Keratinocyte (primary cell): ENCODE data around the gene YIPF2. TPM values are rescaled to one million over a fixed set of nuclear protein-coding genes. Genes with fewer than 3 reads are reported as not detected.

Experiments
- DNase-seq: peaks from one replicate; pipeline ENCODE4 v3.0.0-alpha.2; 2011; ENCODE audit warnings: low read depth, missing footprints, low spot score
- FAIRE-seq: peaks from 2 replicates; lab custom pipeline; 2011; peaks lifted over from hg19 to GRCh38; lab: Jason Lieb, UNC
- H2AFZ ChIP-seq: 2 replicates; pipeline ENCODE4 v1.6.0; 2012; ENCODE audit warnings: low read length, control low read depth, inconsistent platforms; ENCODE audit not compliant: control insufficient read depth
- H3K27ac ChIP-seq: 2 replicates; pipeline ENCODE4 v1.5.1; 2011; ENCODE audit warnings: low read length; ENCODE audit not compliant: control insufficient read depth, insufficient read depth
- H3K27me3 ChIP-seq: 3 replicates; pipeline ENCODE4 v1.6.0; 2011; ENCODE audit warnings: low read length; ENCODE audit not compliant: control insufficient read depth, insufficient read depth; ENCODE audit errors: extremely low read depth
- H3K36me3 ChIP-seq, 2 experiments: 2 replicates in 1 of 2; 3 replicates in 1 of 2; pipeline ENCODE4 v1.5.1; 2011; ENCODE audit warnings: low read length in 2 of 2, mild to moderate bottlenecking in 1 of 2; ENCODE audit not compliant: control insufficient read depth in 2 of 2, insufficient read depth in 2 of 2; ENCODE audit errors: extremely low read depth in 1 of 2
- H3K4me1 ChIP-seq: 3 replicates; pipeline ENCODE4 v1.5.1; 2011; ENCODE audit warnings: low read length; ENCODE audit not compliant: control insufficient read depth, insufficient read depth; ENCODE audit errors: extremely low read depth
- H3K4me2 ChIP-seq: 3 replicates; pipeline ENCODE4 v1.6.0; 2011; ENCODE audit warnings: low read depth, low read length; ENCODE audit not compliant: control insufficient read depth, insufficient read depth; ENCODE audit errors: extremely low read depth
- H3K4me3 ChIP-seq, 3 experiments: fragments of 200-600 bp in 1 of 3; sonication (generic) in 1 of 3; 2 replicates in 2 of 3; 3 replicates in 1 of 3; pipeline ENCODE4 v1.5.1; 2011 to 2016; ENCODE audit warnings: low read length in 3 of 3, mild to moderate bottlenecking in 3 of 3, control low read depth in 2 of 3, inconsistent platforms in 1 of 3, low read depth in 1 of 3, mixed read lengths in 1 of 3, mixed run types in 1 of 3, moderate library complexity in 1 of 3; ENCODE audit not compliant: control insufficient read depth in 2 of 3, insufficient read depth in 2 of 3; ENCODE audit errors: extremely low read depth in 1 of 3
- H3K79me2 ChIP-seq: 2 replicates; pipeline ENCODE4 v1.6.0; 2012; ENCODE audit warnings: low read length; ENCODE audit not compliant: control insufficient read depth, insufficient read depth
- H3K9ac ChIP-seq: 3 replicates; pipeline ENCODE4 v1.6.0; 2011; ENCODE audit warnings: low read length; ENCODE audit not compliant: control insufficient read depth, insufficient read depth; ENCODE audit errors: extremely low read depth
- H3K9me1 ChIP-seq: 3 replicates; pipeline ENCODE4 v1.6.0; 2011; ENCODE audit warnings: low read length; ENCODE audit not compliant: control insufficient read depth, insufficient read depth; ENCODE audit errors: extremely low read depth
- H3K9me3 ChIP-seq: 2 replicates; pipeline ENCODE4 v1.5.1; 2012; ENCODE audit warnings: low read depth, low read length; ENCODE audit not compliant: control insufficient read depth
- H4K20me1 ChIP-seq: 3 replicates; pipeline ENCODE4 v1.6.0; 2011; ENCODE audit warnings: low read length; ENCODE audit not compliant: control insufficient read depth, insufficient read depth; ENCODE audit errors: extremely low read depth
- CTCF ChIP-seq, 3 experiments: IDR thresholded peaks in 1 of 3; conservative IDR thresholded peaks in 1 of 3; optimal IDR thresholded peaks in 1 of 3; 2 replicates in 2 of 3; 3 replicates in 1 of 3; pipeline versions ENCODE3 to v1.5.1; 2011; ENCODE audit warnings: low read length in 3 of 3, mild to moderate bottlenecking in 3 of 3, moderate library complexity in 2 of 3, control low read depth in 1 of 3, inconsistent platforms in 1 of 3; ENCODE audit not compliant: insufficient read depth in 2 of 3; ENCODE audit errors: extremely low read depth in 1 of 3
- EZH2 ChIP-seq: IDR thresholded peaks from one replicate; pipeline ENCODE4 v1.6.1; 2012; ENCODE audit warnings: inconsistent platforms, mild to moderate bottlenecking, low read length, moderate library complexity
- dilution Hi-C: fragments of 300-500 bp; cut with MboI; formaldehyde crosslinking; loops from one replicate; pipeline ENCODE4 v1.7.0; 2020; ENCODE audit warnings: low sequenced_read_pairs; ENCODE audit not compliant: extremely low pct_ligation_motif_present
- polyA plus RNA-seq, 5 experiments: library from polyadenylated mRNA; depleted of rRNA in 3 of 5; stranded (reverse) in 3 of 5; stranded (forward) in 1 of 5; unstranded in 1 of 5; fragments of >200 nt; gene quantifications; 1 replicate in 1 of 5; 2 replicates in 3 of 5; 3 replicates in 1 of 5; pipeline versions ENCODE4 v1.2.1 to v1.2.3, GENCODE V29; 2011 to 2012; ENCODE audit warnings: missing spikeins in 2 of 5, low read depth in 1 of 5, low replicate concordance in 1 of 5

The YIPF2 gene
- polyA plus RNA-seq, 1 donor (not counting 4 experiments of a cell fraction or from before 2014, with no cell fraction given), result 26.9 TPM

GRCh38 chr19:10908380-10908960, 20.0 kb downstream of the YIPF2 start:
- Histone ChIP-seq H3K36me3 (peaks cover 8 to 24% of the 10 kb centered on the region in 2 experiments), H3K9me3 (no peaks in the 10 kb centered on the region), H3K4me2 (no peak overlapping the region), H3K79me2 (peaks cover 13% of the 10 kb centered on the region), H3K9me1 (no peaks in the 10 kb centered on the region), H3K27me3 (no peaks in the 10 kb centered on the region), H3K9ac (no peak overlapping the region), H3K4me1 (no peaks in the 10 kb centered on the region), H3K27ac (no peak overlapping the region), H4K20me1 (no peaks in the 10 kb centered on the region), H3K4me3 (no peak overlapping the region), H2AFZ (no peak overlapping the region)
- TF ChIP-seq CTCF (optimal IDR thresholded peaks at IDR 0.05 in 1 of 3, IDR thresholded peaks at IDR 0.05 in 1 of 3, conservative IDR thresholded peaks at IDR 0.05 in 1 of 3; ENCODE audit: extremely low read depth in 1 of 3, insufficient read depth in 2 of 3, low read length in 3 of 3) (no peak), EZH2 (no peak)
- DNase-seq (no peak), FAIRE-seq (no peak)
- dilution Hi-C loops, result no loop called here

GRCh38 chr19:10907925-10908324, 20.5 kb downstream of the YIPF2 start:
- no peaks in the 10 kb centered on the region for H3K4me1 ChIP-seq
- no peak overlapping the region for H3K4me3 ChIP-seq
- H3K9me1 ChIP-seq, result no peaks in the 10 kb centered on the region
- H3K27ac ChIP-seq, result no peak overlapping the region
- H3K27me3 ChIP-seq, result no peaks in the 10 kb centered on the region
- H3K36me3 ChIP-seq, result peaks cover 8 to 24% of the 10 kb centered on the region in 2 experiments
- FAIRE-seq, result no peak
- no peaks in the 10 kb centered on the region for H3K9me3 ChIP-seq
- H4K20me1 ChIP-seq, result no peaks in the 10 kb centered on the region
- no peak for DNase-seq
- dilution Hi-C loops, result no loop called here
- TF ChIP-seq EZH2, result no peak
- no peak for TF ChIP-seq CTCF (optimal IDR thresholded peaks at IDR 0.05 in 1 of 3, IDR thresholded peaks at IDR 0.05 in 1 of 3, conservative IDR thresholded peaks at IDR 0.05 in 1 of 3; ENCODE audit: extremely low read depth in 1 of 3, insufficient read depth in 2 of 3, low read length in 3 of 3)
- no peak overlapping the region for H3K4me2 ChIP-seq
- H3K79me2 ChIP-seq, result peaks cover 16% of the 10 kb centered on the region
- H2AFZ ChIP-seq, result no peak overlapping the region
- H3K9ac ChIP-seq, result no peak overlapping the region
